ENCODE results near the gene P3H3.
A peak's percentile ranks its signal among the peaks of the same experiment; 100 is the strongest.

The P3H3 gene

GRCh38 chr12:6826125-6826733 is 2.0 kb upstream of the P3H3 start:
- DNase-seq (ENCODE audit: low spot score) (no peak), FAIRE-seq (no peak)

GRCh38 chr12:6826734-6827436 is 1.3 kb upstream of the P3H3 start:
- FAIRE-seq (no peak), DNase-seq (ENCODE audit: low spot score) (no peak)

DNA sequence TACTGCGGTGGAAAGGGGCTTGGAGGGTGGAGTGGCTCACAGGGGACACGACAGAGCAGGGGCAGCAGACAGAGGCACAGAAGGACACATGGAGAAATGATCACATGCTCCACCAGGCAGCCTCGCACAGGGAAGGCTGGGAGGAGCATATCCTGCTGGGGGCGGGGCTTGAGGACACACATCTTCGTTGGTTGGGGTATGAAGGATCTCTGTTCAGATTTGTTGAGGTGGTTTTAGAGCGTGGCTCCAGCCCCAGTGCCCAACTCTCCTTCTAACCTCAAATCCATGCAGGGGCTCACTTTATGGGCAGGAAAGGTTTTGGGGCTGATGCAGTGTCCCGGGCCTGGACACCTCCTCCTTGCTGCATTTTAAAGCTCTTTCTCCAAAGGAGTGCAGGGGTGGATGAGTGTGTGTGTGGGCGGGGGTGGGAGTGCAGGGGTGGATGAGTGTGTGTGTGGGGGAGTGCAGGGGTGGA is 733 bp upstream of the P3H3 start:
- peak; percentile 91 for DNase-seq (ENCODE audit: low spot score)
- peak; percentile 99 for FAIRE-seq

GRCh38 chr12:6828781-6829535 is 751 bp downstream of the P3H3 start:
- DNase-seq (ENCODE audit: low spot score) = peak; percentile 64
- peak; percentile 74 for FAIRE-seq

DNA sequence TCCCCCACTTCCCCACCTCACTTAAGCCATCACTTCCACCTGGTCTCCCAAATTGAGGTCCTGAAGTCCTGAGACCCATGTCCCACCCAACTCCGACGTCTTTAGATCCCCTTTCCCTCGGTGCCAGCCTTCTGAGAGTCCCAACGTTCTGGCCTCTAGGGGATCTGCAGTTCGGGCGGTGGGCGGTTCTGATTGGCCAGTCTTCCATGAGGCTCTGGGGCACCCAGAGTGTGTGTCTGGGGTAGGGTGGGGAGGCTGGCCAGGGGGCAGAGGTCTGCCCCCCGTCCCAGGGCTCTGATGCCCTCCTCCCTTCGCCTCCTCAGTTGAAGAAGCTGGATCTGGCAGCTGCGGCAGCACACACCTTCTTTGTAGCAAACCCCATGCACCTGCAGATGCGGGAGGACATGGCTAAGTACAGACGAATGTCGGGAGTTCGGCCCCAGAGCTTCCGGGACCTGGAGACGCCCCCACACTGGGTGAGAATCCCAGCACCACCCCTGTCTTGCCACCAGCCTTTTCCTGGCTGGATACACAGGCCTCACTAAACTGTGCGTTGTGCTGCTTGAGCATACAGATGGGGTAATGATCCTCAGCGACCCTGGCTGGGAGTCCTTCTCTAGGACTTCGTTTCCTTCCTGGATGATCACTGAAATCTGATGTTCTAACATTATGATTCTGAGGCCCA is 1.5 kb downstream of the P3H3 start:
- DNase-seq (ENCODE audit: low spot score) (peak; percentile 71), FAIRE-seq (no peak)

DNA sequence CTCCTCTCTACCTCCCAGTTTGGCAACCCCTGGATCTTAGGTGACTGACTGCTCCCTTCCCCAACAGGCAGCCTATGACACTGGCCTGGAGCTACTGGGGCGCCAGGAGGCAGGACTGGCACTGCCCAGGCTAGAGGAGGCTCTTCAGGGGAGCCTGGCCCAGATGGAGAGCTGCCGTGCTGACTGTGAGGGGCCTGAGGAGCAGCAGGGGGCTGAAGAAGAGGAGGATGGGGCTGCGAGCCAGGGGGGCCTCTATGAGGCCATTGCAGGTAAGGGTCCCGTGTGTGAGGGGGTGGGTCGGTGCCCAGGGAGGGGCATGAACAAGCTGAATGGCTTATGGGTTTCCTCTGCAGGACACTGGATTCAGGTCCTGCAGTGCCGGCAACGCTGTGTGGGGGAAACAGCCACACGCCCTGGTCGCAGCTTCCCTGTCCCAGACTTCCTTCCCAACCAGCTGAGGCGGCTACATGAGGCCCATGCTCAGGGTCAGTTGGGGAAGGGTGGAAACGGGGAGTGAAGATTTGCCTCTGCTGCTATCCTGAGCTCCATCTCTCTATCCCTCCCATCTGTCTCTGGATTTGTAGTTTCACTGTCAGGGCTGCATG is 2.2 kb downstream of the P3H3 start:
- FAIRE-seq (peak; percentile 48), DNase-seq (ENCODE audit: low spot score) (no peak)

- FAIRE-seq (no peak), DNase-seq (ENCODE audit: low spot score) (no peak)
Measured at GRCh38 chr12:6830999-6831398, 2.8 kb downstream of the P3H3 start.

- DNase-seq (ENCODE audit: low spot score) (no peak), FAIRE-seq (peak; percentile 27)
Measured at GRCh38 chr12:6831450-6831995, 3.3 kb downstream of the P3H3 start.

DNA sequence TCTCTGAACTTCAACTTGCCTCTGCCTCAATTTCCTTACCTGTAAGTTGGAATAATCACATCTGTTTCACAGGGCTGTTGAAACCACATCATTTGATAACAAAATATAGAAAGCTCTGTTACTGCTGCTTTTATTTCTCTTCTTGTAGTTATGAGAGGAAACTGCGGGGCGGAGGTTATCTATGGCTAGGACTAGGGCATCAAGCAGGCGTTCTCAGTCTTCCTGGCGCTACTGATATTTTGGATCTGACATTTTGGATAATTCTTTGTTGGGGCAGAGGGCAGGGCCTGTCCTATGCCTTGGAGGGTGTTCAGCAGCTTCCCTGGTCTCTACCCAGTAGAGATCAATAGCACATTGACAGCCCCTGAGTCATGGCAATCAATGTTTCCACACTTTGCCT is 3.9 kb downstream of the P3H3 start:
- FAIRE-seq (no peak), DNase-seq (ENCODE audit: low spot score) (no peak)

DNA sequence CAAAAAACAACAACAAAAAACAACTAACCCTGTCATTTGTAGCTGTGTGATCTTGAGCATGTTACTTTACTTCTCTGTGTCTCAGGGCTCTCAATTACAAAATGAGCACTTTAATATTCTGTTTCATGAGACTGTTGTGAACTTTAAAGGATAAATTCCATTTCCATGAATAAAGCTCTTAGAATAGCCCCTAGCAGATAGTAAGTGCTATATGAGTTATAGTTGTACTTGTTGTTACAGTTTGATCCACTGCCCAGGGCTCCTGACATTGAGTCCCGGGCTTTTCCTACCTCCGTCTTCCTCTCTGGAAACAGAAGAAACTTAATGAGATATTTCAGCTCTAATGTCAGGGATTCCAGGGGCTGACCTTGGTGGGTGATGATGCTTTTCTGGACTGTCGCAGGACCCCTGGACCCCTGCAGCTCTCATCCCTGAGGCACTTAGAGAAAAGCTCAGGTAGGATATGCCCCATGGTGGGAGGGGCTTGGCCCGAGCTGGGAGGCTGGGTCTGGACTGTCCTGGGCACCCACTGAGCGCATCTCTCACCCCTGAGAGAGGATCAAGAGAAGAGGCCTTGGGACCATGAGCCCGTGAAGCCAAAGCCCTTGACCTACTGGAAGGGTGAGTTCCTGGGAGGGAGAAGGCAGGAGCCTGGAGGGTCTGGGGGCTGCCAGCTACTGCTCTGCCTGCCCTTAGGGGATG is 5.1 kb downstream of the P3H3 start:
- no peak for FAIRE-seq
- DNase-seq (ENCODE audit: low spot score) = no peak

DNA sequence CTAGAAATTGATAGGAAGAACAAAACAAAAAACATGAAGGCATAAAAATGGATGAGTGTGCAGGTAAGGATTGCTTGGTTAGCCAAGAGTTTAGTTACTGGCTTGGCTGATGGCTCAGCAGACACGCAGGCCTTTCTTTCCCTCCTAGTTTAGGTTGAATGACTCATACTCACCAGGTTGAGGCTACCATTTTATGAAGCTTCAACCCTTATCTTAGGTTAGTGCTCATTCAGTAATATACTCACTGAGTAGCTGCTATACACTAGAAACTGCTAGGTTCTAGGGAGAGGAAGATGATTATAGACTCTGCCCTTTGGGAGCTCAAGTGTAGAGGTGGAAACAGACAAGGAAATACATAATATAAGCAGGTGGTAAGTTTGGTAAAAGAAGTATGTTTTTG is 6.0 kb downstream of the P3H3 start:
- DNase-seq (ENCODE audit: low spot score) (no peak), FAIRE-seq (no peak)

DNA sequence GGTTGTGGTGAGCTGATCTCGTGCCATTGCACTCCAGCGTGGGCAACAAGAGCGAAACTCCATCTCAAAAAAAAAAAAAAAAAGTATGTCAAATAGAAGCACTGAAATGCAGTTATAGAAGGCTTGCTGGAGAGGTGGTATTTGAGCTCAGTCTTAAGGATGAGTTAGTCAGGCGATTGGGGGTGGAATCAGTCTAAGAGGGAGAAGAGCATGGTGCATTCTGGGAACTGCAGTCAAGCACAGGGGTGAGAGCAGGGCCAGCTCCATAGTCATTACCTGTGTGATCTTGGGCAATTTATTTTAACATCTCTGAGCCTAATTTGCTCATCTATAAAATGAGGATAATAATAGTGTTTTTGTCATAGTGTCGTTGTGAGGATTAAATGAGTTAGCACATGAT is 6.7 kb downstream of the P3H3 start:
- no peak for DNase-seq (ENCODE audit: low spot score)
- FAIRE-seq = no peak

GRCh38 chr12:6836851-6837250 is 8.6 kb downstream of the P3H3 start:
- FAIRE-seq = no peak
- no peak for DNase-seq (ENCODE audit: low spot score)

GRCh38 chr12:6837370-6838060 is 9.3 kb downstream of the P3H3 start:
- no peak for FAIRE-seq

DNA sequence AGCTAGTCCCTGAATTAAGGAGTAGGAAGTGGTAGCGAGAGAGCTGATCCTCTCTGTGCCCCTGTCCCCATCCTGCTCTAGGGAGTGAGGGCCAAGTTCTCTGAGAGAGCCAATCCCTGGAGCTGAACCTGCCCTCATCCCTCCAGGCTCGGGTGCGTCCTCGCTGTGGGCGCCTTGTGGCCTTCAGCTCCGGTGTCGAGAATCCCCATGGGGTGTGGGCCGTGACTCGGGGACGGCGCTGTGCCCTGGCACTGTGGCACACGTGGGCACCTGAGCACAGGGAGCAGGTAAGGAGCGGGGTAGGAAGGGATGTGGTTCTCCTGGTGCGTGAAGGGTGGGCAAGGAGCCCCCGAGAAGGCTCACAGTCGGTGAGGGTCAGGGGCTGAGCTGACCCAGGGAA is 10.6 kb downstream of the P3H3 start:
- DNase-seq (ENCODE audit: low spot score) (no peak), FAIRE-seq (no peak)

More at GRCh38 chr12:6837370-6838060, 9.3 kb downstream of the P3H3 start:
- DNase-seq (ENCODE audit: low spot score) = no peak

DNA sequence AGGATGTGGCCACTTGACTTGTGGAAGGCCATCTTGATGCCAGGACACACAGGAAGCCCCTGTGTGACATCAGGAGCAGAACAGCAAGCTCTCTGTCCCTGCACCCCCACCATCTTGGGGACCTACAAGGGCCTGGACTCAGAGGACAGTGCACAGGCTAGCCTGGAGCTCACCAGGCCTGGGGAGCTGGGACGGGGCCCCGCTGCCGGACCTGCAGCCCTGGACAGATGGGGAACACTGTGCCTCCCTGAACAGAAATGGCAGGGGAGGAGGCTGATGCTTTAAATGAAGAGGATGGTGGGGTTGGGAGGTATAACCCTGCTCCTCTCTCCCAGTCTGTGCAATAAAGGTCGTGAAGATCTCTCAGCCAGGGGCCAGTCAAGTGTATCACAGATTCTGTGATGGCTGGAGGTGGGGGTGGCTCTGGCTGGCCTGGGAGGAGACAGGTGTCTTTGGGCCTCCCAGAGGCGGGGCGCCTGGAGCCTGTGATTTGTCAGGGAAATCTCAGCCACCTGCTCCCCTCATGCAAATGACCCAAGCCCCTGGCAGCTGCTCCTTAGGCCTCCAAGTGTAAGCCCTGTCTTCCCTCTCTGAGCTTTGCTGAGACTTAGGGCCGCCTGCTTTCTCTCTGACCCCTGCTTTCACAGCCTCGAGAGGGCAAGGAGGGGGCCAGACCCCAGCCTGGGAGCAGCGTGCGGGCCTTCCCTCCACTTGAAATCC is 11.4 kb downstream of the P3H3 start:
- DNase-seq (ENCODE audit: low spot score) (no peak), FAIRE-seq (no peak)

DNA sequence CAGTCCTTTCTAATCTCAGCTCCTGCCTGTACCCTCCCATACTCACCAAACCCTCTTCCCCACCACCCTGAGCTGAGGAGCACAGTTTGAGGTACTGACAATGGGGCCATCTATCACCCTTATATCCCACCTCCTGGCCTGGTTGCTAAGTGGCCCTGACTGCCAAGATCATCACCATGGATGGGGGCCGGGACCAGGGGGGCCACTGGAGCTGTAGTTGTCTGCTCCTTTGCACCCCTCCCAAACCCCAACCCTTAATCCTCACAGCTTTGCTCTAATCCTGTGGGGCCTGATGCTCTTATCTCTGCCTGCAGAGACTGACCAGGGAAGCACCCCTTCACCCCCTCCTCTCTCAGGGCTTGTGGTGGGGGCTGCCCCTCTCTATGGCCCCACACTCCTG is 12.1 kb downstream of the P3H3 start:
- DNase-seq (ENCODE audit: low spot score) = no peak
- no peak for FAIRE-seq

DNA sequence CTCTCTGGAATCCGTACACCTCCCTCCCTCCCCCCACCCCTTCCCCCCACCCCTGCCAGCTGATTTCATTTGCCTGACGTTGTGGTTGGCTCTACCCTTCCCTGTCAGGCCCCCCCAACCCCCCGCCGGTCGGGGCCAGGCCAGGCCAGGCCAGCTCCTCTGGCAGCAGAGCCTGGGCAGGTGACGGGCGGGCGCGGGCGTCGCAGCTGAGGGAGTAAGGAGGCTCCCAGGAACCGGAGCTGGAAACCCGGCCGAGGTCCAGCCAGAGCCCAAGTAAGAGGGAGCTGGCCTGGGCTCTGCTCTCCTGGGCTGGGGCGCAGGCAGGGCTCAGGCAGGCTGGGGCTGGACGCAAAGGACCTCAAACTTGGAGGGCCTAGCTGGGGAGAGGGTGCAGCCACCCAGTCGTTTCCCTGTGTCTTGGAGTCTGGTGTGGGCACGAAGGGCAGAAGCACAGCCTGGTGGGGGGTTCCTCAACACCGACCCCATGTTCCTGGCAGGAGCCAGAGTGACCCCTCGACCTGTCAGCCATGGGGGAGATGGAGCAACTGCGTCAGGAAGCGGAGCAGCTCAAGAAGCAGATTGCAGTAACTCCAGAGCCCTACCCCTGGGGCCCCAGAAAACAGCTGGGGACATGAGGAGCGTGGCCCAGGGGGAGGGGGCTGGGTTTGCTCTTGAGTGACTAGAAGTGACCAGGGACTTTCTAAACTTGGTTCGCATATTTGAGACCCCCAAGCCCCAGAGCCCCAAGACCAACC is 12.7 kb downstream of the P3H3 start, which contains the start of gene GNB3:
Gene GNB3 (plus strand): TSS at position 165 of the 755 bp plus-strand sequence. CDS start 363 bp downstream, at position 528.
- FAIRE-seq = no peak

More for the DNA sequence above, 12.7 kb downstream of the P3H3 start, which contains the start of gene GNB3:
- DNase-seq (ENCODE audit: low spot score) = no peak

All from urothelium cell line (cell line).